HEK293 (cell line): Measurements from ENCODE around the gene ZNF280B.

Source experiments
- CTCF ChIA-PET: fragments of 350-600 bp; formaldehyde crosslinking; extraction: SDS; loops from one replicate; lab custom pipeline; 2021; ENCODE audit warnings: antibody characterized with exemption; lab: Yijun Ruan, JAX
- POLR2A ChIA-PET: fragments of 300-600 bp; formaldehyde crosslinking; extraction: SDS; loops from one replicate; lab custom pipeline; 2020; ENCODE audit warnings: antibody characterized with exemption, inconsistent platforms; lab: Yijun Ruan, JAX
- H3K27ac ChIP-seq: fragments of 200-500 bp; sonication (Bioruptor generic); 2 replicates; pipeline ENCODE4 v1.5.1; 2014; ENCODE audit warnings: low read depth, low read length, control low read depth, inconsistent platforms; ENCODE audit errors: extremely low read depth
- H3K36me3 ChIP-seq, 2 experiments: fragments of 200-500 bp in 1 of 2; sonication (Bioruptor generic) in 1 of 2; 1 replicate in 1 of 2; 2 replicates in 1 of 2; pipeline ENCODE4 v1.5.1; 2014 to 2017; ENCODE audit warnings: inconsistent platforms in 2 of 2, low read length in 2 of 2; ENCODE audit not compliant: control insufficient read depth in 2 of 2, insufficient read depth in 1 of 2
- H3K4me1 ChIP-seq: fragments of 200-500 bp; sonication (Bioruptor generic); 2 replicates; pipeline ENCODE4 v1.5.1; 2014; ENCODE audit warnings: mild to moderate bottlenecking, low read length, inconsistent platforms; ENCODE audit not compliant: control insufficient read depth, insufficient read depth
- H3K4me3 ChIP-seq: 2 replicates; pipeline ENCODE4 v1.5.1; 2011; ENCODE audit warnings: low read depth, mild to moderate bottlenecking, control low read depth, low read length, moderate library complexity
- H3K9me3 ChIP-seq: fragments of 200-500 bp; sonication (Bioruptor generic); 2 replicates; pipeline ENCODE4 v1.5.1; 2014; ENCODE audit warnings: low read depth, low read length, inconsistent platforms; ENCODE audit not compliant: control insufficient read depth, insufficient read depth
- ATF2 ChIP-seq: fragments of 450-650 bp; formaldehyde crosslinking; IDR thresholded peaks from 2 replicates; pipeline ENCODE4 v1.5.1; 2016; ENCODE audit warnings: missing biosample characterization, missing genetic modification characterization, low read depth
- HOXA7 ChIP-seq: sonication (generic); formaldehyde crosslinking; IDR thresholded peaks from 2 replicates; pipeline ENCODE4 v1.8.1; 2022; ENCODE audit warnings: missing genetic modification reagents, borderline replicate concordance
- KLF8 ChIP-seq: fragments of 450-650 bp; formaldehyde crosslinking; IDR thresholded peaks from 2 replicates; pipeline ENCODE4 v1.5.1; 2016; ENCODE audit warnings: missing biosample characterization, missing genetic modification characterization
- MZF1 ChIP-seq: fragments of 450-650 bp; formaldehyde crosslinking; IDR thresholded peaks from 2 replicates; pipeline ENCODE4 v1.5.1; 2017; ENCODE audit warnings: missing biosample characterization, missing genetic modification characterization, borderline replicate concordance
- SP2 ChIP-seq: fragments of 450-650 bp; formaldehyde crosslinking; IDR thresholded peaks from 2 replicates; pipeline ENCODE4 v1.5.1; 2016; ENCODE audit warnings: missing biosample characterization, missing genetic modification characterization
- TRIM28 ChIP-seq: IDR thresholded peaks from 2 replicates; pipeline ENCODE4 v1.6.1; 2011; ENCODE audit warnings: low read length, control low read depth, borderline replicate concordance
- YY1 ChIP-seq: fragments of 450-650 bp; formaldehyde crosslinking; IDR thresholded peaks from 2 replicates; pipeline ENCODE4 v1.5.1; 2018; ENCODE audit warnings: missing biosample characterization, missing genetic modification characterization
- ZFP3 ChIP-seq: fragments of 450-650 bp; formaldehyde crosslinking; IDR thresholded peaks from 2 replicates; pipeline ENCODE4 v1.5.1; 2016; ENCODE audit warnings: low read depth, missing biosample characterization, missing genetic modification characterization
- ZNF19 ChIP-seq: fragments of 450-650 bp; formaldehyde crosslinking; IDR thresholded peaks from 2 replicates; pipeline ENCODE4; 2016; ENCODE audit warnings: missing biosample characterization, missing genetic modification characterization, low read depth
- ZNF292 ChIP-seq: fragments of 450-650 bp; formaldehyde crosslinking; IDR thresholded peaks from 2 replicates; pipeline ENCODE4 v1.5.1; 2016; ENCODE audit warnings: low read depth, missing biosample characterization, missing genetic modification characterization, borderline replicate concordance
- ZNF354C ChIP-seq: fragments of 450-650 bp; formaldehyde crosslinking; IDR thresholded peaks from 2 replicates; pipeline ENCODE4 v1.5.1; 2016; ENCODE audit warnings: missing biosample characterization, missing genetic modification characterization, low read depth, borderline replicate concordance
- ZNF391 ChIP-seq: fragments of 450-650 bp; formaldehyde crosslinking; IDR thresholded peaks from 2 replicates; pipeline ENCODE4 v1.5.1; 2016; ENCODE audit warnings: low read depth, missing biosample characterization, missing genetic modification characterization, borderline replicate concordance
- ZNF449 ChIP-seq: fragments of 450-650 bp; formaldehyde crosslinking; IDR thresholded peaks from 2 replicates; pipeline ENCODE4 v1.5.1; 2017; ENCODE audit warnings: missing biosample characterization, mild to moderate bottlenecking, missing genetic modification characterization, moderate library complexity
- ZNF518A ChIP-seq: fragments of 450-650 bp; formaldehyde crosslinking; conservative IDR thresholded peaks from 2 replicates; pipeline ENCODE4 v1.5.1; 2016; ENCODE audit warnings: low read depth, missing biosample characterization, missing genetic modification characterization
- ZNF571 ChIP-seq: fragments of 450-650 bp; formaldehyde crosslinking; IDR thresholded peaks from 2 replicates; pipeline ENCODE4 v1.5.0; 2017; ENCODE audit warnings: missing biosample characterization, missing genetic modification characterization
- ZNF654 ChIP-seq: fragments of 450-650 bp; formaldehyde crosslinking; IDR thresholded peaks from 2 replicates; pipeline ENCODE4 v1.5.1; 2016; ENCODE audit warnings: low read depth, missing biosample characterization, missing genetic modification characterization
- ZNF704 ChIP-seq: fragments of 450-650 bp; formaldehyde crosslinking; IDR thresholded peaks from 2 replicates; pipeline ENCODE4 v1.5.1; 2016; ENCODE audit warnings: missing biosample characterization, missing genetic modification characterization
- ZSCAN16 ChIP-seq: fragments of 450-650 bp; formaldehyde crosslinking; IDR thresholded peaks from 2 replicates; pipeline ENCODE4 v1.5.1; 2016; ENCODE audit warnings: missing biosample characterization, missing genetic modification characterization

The ZNF280B gene

GRCh38 chr22:22452211-22452610 is 56.3 kb downstream of the ZNF280B start:
- ChIA-PET CTCF (interaction anchor here (1.0 to 8.3 kb wide), 3 partner anchors 11 to 432 kb away, joined by 3 to 64 read pairs (median 3); no protein-coding TSS in a partner anchor), POLR2A (no interaction called here)
- H3K27ac ChIP-seq = no peak overlapping the region

More at GRCh38 chr22:22452211-22452610, 56.3 kb downstream of the ZNF280B start:
- H3K9me3 ChIP-seq = no peaks in the 10 kb centered on the region
- no peaks in the 10 kb centered on the region for H3K36me3 ChIP-seq
- TF ChIP-seq ZNF704 (tag by site-specific recombination) (no peak), YY1 (no peak), ZNF571 (tag by site-specific recombination) (no peak), ZNF19 (no peak), ZFP3 (tag by site-specific recombination) (no peak), KLF8 (no peak), ZNF654 (tag by site-specific recombination) (no peak), TRIM28 (no peak), ZSCAN16 (tag by site-specific recombination) (no peak), ZNF449 (tag by site-specific recombination) (no peak), SP2 (tag by site-specific recombination) (no peak), ZNF292 (tag by site-specific recombination) (no peak), HOXA7 (no peak), ZNF391 (tag by site-specific recombination) (no peak), MZF1 (tag by site-specific recombination) (no peak), ZNF354C (tag by site-specific recombination) (no peak), ZNF518A (tag by site-specific recombination) (no peak), ATF2 (tag by site-specific recombination) (no peak)
- TF ChIP-seq, all 188 proteins: peak for 0
- H3K4me1 ChIP-seq = no peaks in the 10 kb centered on the region
- no peak overlapping the region for H3K4me3 ChIP-seq
